ENCODE measurements around the gene MISP3.

DNA sequence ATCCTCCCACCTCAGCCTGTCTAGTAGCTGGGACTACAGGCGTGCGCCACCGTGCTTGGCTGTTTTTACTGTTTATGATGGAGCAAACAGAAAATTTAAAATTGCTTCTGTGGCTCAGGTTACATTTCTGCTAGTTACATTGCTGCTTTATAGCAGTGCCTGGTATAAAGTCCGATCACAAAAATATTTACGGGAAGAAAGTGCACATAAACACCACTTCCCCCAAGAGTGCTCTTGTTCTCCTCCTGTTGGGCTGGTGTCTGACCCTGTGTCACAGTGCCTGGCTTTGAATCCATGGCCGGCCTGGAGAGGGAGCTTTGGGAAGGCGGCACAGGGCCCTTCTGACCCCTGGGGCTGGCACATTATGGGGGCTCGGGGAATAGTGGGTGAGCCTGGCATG is 33.1 kb downstream of the MISP3 start:
- TF ChIP-seq SP1 (IDR thresholded peaks at IDR 0.05) (no peak), TARDBP (IDR thresholded peaks at IDR 0.05) (no peak)
